K562 (cell line): ENCODE measurements around the gene NDUFV2. TPM values are rescaled to one million over a fixed set of nuclear protein-coding genes. Genes with fewer than 3 reads are reported as not detected.
A peak's percentile ranks its signal among the peaks of the same experiment; 100 is the strongest.

Source experiments
- ARID2 ChIP-seq: fragments of 450-650 bp; IDR thresholded peaks from 2 replicates; pipeline ENCODE4 v1.6.1; 2017; ENCODE audit warnings: antibody characterized with exemption, mild to moderate bottlenecking
- CC2D1A ChIP-seq: fragments of 450-650 bp; IDR thresholded peaks from 2 replicates; pipeline ENCODE4 v1.6.1; 2017; ENCODE audit warnings: mild to moderate bottlenecking
- CREB3L1 ChIP-seq: fragments of 450-650 bp; IDR thresholded peaks from 2 replicates; pipeline ENCODE4 v1.6.1; 2014; ENCODE audit warnings: low read depth, mild to moderate bottlenecking, moderate library complexity, borderline replicate concordance
- E2F8 ChIP-seq: fragments of 450-650 bp; IDR thresholded peaks from 2 replicates; pipeline ENCODE4 v1.7.1; 2018; ENCODE audit warnings: mild to moderate bottlenecking, low read depth; ENCODE audit not compliant: partially characterized antibody
- ETV5 ChIP-seq: sonication (generic); formaldehyde crosslinking; IDR thresholded peaks from 2 replicates; pipeline ENCODE4 v1.4.0; 2020; ENCODE audit warnings: low read depth, mild to moderate bottlenecking, missing genetic modification reagents
- IFI16 ChIP-seq: fragments of 250-450 bp; sonication (Bioruptor Pico); IDR thresholded peaks from 2 replicates; pipeline ENCODE4 v2.1.2; 2022; ENCODE audit warnings: mild to moderate bottlenecking, inconsistent platforms
- KDM1A ChIP-seq, 2 experiments: fragments of 450-650 bp; IDR thresholded peaks; 2 replicates each; pipeline ENCODE4 v1.6.1; 2016; ENCODE audit warnings: mild to moderate bottlenecking in 2 of 2
- KLF16 ChIP-seq: IDR thresholded peaks from 2 replicates; pipeline ENCODE4 v1.6.1; 2016; ENCODE audit warnings: antibody characterized with exemption
- MEIS2 ChIP-seq: fragments of 450-650 bp; IDR thresholded peaks from 2 replicates; pipeline ENCODE4 v1.6.1; 2014; ENCODE audit warnings: mild to moderate bottlenecking; ENCODE audit not compliant: partially characterized antibody
- NFYB ChIP-seq: IDR thresholded peaks from 2 replicates; pipeline ENCODE4 v1.6.1; 2011; ENCODE audit warnings: mild to moderate bottlenecking, moderate library complexity; ENCODE audit not compliant: insufficient read length; ENCODE audit errors: extremely low read depth
- NR2C1 ChIP-seq, 2 experiments: fragments of 450-650 bp; IDR thresholded peaks; 2 replicates each; pipeline ENCODE4 v1.6.1; 2017; ENCODE audit warnings: mild to moderate bottlenecking in 2 of 2, antibody characterized with exemption in 1 of 2, inconsistent platforms in 1 of 2, missing compliant biosample characterization in 1 of 2, missing genetic modification characterization in 1 of 2
- NR2C2 ChIP-seq, 2 experiments: fragments of 200-800 bp in 1 of 2; sonication (Bioruptor generic) in 1 of 2; sonication (generic) in 1 of 2; formaldehyde crosslinking in 1 of 2; IDR thresholded peaks; 2 replicates each; pipeline versions ENCODE4 v1.6.1 to v1.8.0; 2016 to 2022; ENCODE audit warnings: mild to moderate bottlenecking in 1 of 2, missing compliant biosample characterization in 1 of 2, missing genetic modification characterization in 1 of 2, missing genetic modification reagents in 1 of 2
- RFX1 ChIP-seq: fragments of 450-650 bp; IDR thresholded peaks from 2 replicates; pipeline ENCODE4 v1.6.1; 2016; ENCODE audit warnings: mild to moderate bottlenecking, moderate library complexity
- SMARCA4 ChIP-seq: fragments of 450-650 bp; IDR thresholded peaks from 2 replicates; pipeline ENCODE4 v1.6.1; 2016
- SREBF1 ChIP-seq: fragments of 150-350 bp; IDR thresholded peaks from 2 replicates; pipeline ENCODE4 v1.6.1; 2014; ENCODE audit warnings: antibody characterized with exemption, low read depth, low read length, borderline replicate concordance
- STAT5A ChIP-seq: IDR thresholded peaks from 2 replicates; pipeline ENCODE4 v1.6.1; 2012; ENCODE audit warnings: low read length, inconsistent platforms, borderline replicate concordance
- SUPT5H ChIP-seq: fragments of 450-650 bp; IDR thresholded peaks from 2 replicates; pipeline ENCODE4 v1.6.1; 2016
- TSC22D4 ChIP-seq: fragments of 450-650 bp; IDR thresholded peaks from 2 replicates; pipeline ENCODE4 v1.6.1; 2016; ENCODE audit warnings: missing genetic modification characterization, missing biosample characterization, control low read depth
- ZNF133 ChIP-seq: fragments of 250-450 bp; sonication (Bioruptor Pico); IDR thresholded peaks from 2 replicates; pipeline ENCODE4 v1.4.0; 2020; ENCODE audit warnings: mild to moderate bottlenecking
- ZNF707 ChIP-seq: fragments of 250-450 bp; sonication (Bioruptor Pico); conservative IDR thresholded peaks from 2 replicates; pipeline ENCODE4 v1.8.0; 2022; ENCODE audit warnings: inconsistent platforms, mild to moderate bottlenecking, moderate library complexity
- polyA plus RNA-seq, 8 experiments: library from polyadenylated mRNA; depleted of rRNA in 4 of 8; stranded (reverse) in 5 of 8; unstranded in 3 of 8; fragments of >200 nt; fragmentation: Nextera tagmentation in 2 of 8; fragmentation: Illumina TruSeq in 1 of 8; extraction: Ambion mirVana in 2 of 8; extraction: Trizol in 1 of 8; gene quantifications; 2 replicates each; pipeline versions ENCODE4 v1.2.1 to v1.2.3, GENCODE V29; 2011 to 2014; ENCODE audit warnings: inconsistent platforms in 1 of 8, missing spikeins in 1 of 8
- total RNA-seq, 7 experiments: library from RNA; depleted of rRNA in 6 of 7; stranded (reverse); fragments of >200 nt in 6 of 7; fragmentation: Illumina TruSeq in 2 of 7; extraction: Trizol in 2 of 7; gene quantifications; 2 replicates each; pipeline versions ENCODE4 v1.2.1 to v1.2.3, GENCODE V29; 2011 to 2021; ENCODE audit warnings: low replicate concordance in 1 of 7
- TF ChIP-seq, protein P1 (sequence below): fragments of 450-650 bp; IDR thresholded peaks from 2 replicates; pipeline ENCODE4 v1.6.1; 2016
- TF ChIP-seq, protein P2 (sequence below): fragments of 450-650 bp; IDR thresholded peaks from 2 replicates; pipeline ENCODE4 v1.6.1; 2017; ENCODE audit warnings: mild to moderate bottlenecking, moderate library complexity

Gene NDUFV2
- total and polyA plus RNA-seq, 9 of the 15 experiments (the other 6 are each of a cell fraction or from before 2014, with no cell fraction given) = 213 to 550 (median 384) TPM

DNA sequence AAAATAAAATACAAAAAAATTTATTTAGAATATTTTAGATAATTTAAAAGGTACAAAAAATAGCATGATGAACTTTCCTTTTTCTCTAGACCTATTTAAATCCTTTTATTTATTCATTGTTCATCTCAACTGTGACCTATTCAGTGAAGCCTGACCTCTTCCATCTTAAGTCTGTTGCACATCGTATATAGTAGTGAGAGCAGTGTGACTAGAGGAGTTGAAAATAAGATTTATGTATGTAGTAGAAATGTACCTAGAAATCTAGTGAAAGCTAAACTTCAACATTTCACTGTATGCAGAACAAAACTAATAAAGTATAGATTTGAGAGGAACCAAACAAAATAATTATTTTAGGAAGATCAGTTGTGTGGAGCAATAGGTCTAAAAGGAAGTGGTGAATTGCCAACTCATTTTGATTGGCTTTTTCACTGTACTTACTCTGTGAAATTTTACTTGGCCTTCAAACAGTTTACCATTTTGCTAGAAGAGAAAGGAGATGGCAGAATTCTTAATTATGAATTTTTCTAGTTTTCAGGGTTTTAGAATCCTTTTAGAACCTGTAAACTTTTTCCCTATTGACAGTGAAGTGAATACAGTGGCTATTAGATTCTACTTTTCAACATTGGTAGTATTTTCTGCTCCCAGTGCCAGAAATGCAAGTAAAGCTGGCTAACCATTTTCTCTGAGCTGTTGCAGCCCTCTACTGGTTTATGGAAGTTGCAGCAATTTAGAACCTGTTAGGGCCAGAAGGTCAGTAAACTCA lies 45.1 kb downstream of the NDUFV2 start (continued):
- TF ChIP-seq SREBF1 = no peak
- no peak for TF ChIP-seq RFX1
- TF ChIP-seq KLF16 = peak; percentile 38; the same call in 1 of the 2 replicates
- TF ChIP-seq E2F8 = peak; percentile 46
- no peak for TF ChIP-seq SUPT5H
- TF ChIP-seq NFYB = no peak
- no peak for TF ChIP-seq STAT5A
- no peak for TF ChIP-seq ZNF133 (CRISPR knock-in tag)
- TF ChIP-seq MEIS2 = peak; percentile 6
- TF ChIP-seq, protein P1, sequence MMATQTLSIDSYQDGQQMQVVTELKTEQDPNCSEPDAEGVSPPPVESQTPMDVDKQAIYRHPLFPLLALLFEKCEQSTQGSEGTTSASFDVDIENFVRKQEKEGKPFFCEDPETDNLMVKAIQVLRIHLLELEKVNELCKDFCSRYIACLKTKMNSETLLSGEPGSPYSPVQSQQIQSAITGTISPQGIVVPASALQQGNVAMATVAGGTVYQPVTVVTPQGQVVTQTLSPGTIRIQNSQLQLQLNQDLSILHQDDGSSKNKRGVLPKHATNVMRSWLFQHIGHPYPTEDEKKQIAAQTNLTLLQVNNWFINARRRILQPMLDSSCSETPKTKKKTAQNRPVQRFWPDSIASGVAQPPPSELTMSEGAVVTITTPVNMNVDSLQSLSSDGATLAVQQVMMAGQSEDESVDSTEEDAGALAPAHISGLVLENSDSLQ = peak; percentile 22; the same call in 1 of the 2 replicates
- 0 out of 2 replicates have a peak, but pooled peaks have one; percentile 30 for TF ChIP-seq SMARCA4
- no peak for TF ChIP-seq ZNF707
- TF ChIP-seq IFI16 (CRISPR knock-in tag) = no peak
- TF ChIP-seq KDM1A (IDR thresholded peaks at IDR 0.05) = 0 out of 4 replicates have a peak, but pooled peaks of 1 of the 2 experiments have one; percentile 64
- peak; percentile 57 for TF ChIP-seq ARID2
- no peak for TF ChIP-seq TSC22D4 (tag)
- 0 out of 2 replicates have a peak, but pooled peaks have one; percentile 26 for TF ChIP-seq CREB3L1
- TF ChIP-seq, protein P2, sequence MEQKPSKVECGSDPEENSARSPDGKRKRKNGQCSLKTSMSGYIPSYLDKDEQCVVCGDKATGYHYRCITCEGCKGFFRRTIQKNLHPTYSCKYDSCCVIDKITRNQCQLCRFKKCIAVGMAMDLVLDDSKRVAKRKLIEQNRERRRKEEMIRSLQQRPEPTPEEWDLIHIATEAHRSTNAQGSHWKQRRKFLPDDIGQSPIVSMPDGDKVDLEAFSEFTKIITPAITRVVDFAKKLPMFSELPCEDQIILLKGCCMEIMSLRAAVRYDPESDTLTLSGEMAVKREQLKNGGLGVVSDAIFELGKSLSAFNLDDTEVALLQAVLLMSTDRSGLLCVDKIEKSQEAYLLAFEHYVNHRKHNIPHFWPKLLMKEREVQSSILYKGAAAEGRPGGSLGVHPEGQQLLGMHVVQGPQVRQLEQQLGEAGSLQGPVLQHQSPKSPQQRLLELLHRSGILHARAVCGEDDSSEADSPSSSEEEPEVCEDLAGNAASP = no peak
- TF ChIP-seq NR2C2 (CRISPR knock-in tag; IDR thresholded peaks at IDR 0.05) = no peak
- no peak for TF ChIP-seq NR2C2 (tag; IDR thresholded peaks at IDR 0.05)
- TF ChIP-seq CC2D1A = peak; percentile 75; the same call in 1 of the 2 replicates
- no peak for TF ChIP-seq ETV5 (CRISPR knock-in tag)
- TF ChIP-seq NR2C1 (IDR thresholded peaks at IDR 0.05) = no peak
- TF ChIP-seq NR2C1 (tag; IDR thresholded peaks at IDR 0.05) = no peak
